ENCODE data around the gene MYZAP. TPM values are rescaled to one million over a fixed set of nuclear protein-coding genes. Genes with fewer than 3 reads are reported as not detected.
"Not testable (repeated sequence)": the region's sequence is repeated elsewhere in the genome, so short reads cannot be mapped to it uniquely, and the experiment has no call there.

MYZAP gene
- polyA plus RNA-seq, 6 donors from 2014 or later = 4.5 to 15.3 (median 7.4) TPM

DNA sequence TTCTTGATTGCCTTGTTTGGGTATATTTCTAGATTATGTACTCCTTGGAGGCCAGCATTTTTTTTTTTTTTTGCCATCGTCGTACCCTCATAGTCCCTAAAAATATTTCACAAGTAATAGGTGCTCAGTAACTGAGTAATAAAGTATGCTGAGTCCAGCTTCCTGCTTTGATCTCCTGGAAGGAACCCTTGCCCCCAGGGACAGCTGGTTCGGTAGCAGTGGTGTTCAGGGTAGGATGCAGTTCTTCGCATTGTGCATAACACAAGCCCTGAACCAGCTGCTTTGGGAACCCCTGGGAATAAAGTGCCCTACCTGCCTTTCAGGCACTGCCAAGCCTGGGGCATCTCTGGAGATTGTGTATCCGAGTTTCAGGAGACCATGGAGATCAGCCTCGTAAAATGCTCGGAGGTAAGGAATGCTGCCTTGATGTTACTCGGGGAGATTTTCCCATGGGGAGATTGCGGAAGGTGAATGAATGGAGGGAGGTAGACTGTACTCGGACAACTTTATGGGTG lies 7.6 kb downstream of the MYZAP start:
- Mint-ChIP-seq H3K4me3 (no peak overlapping the region), H3K27ac (no peak overlapping the region), H3K36me3 (peaks cover 5 to 7% of the 10 kb centered on the region in 2 donors), H3K4me1 (peaks cover 4 to 32% (median 21%) of the 10 kb centered on the region in 3 donors), H3K9me3 (no peaks in the 10 kb centered on the region), H3K27me3 (peaks cover 0 to 16% (median 5%) of the 10 kb centered on the region in 3 donors)
- DNase-seq (no peak), ATAC-seq (ENCODE audit: low read depth in 2 of 2) (no peak)

DNA sequence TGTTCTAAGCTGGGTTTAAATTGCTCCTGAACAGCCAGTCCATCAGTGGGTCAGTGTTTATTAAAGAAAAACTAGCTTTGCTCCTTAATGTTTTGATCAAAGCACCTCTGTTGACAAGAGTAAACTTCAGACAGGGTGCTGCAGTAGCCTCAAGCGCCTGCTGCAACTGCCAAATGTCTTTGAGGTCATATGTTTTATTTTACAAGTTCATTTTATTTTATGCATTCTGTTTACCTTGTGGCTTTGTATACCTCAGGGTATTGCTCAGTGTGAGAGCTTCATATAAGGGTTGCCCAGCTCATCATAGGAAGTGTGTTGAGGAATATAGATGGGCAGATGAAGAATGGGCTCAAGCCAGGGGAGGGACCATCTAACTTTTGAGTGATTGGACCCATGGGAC lies 8.5 kb downstream of the MYZAP start:
- no peak for ATAC-seq (ENCODE audit: low read depth in 2 of 2)
- no peak for DNase-seq
- Mint-ChIP-seq H3K27me3 (peaks cover 0 to 16% (median 5%) of the 10 kb centered on the region in 3 donors), H3K4me3 (no peak overlapping the region), H3K4me1 (peaks cover 4 to 27% (median 20%) of the 10 kb centered on the region in 3 donors), H3K36me3 (peaks cover 7 to 11% of the 10 kb centered on the region in 2 donors), H3K27ac (no peak overlapping the region), H3K9me3 (no peaks in the 10 kb centered on the region)

DNA sequence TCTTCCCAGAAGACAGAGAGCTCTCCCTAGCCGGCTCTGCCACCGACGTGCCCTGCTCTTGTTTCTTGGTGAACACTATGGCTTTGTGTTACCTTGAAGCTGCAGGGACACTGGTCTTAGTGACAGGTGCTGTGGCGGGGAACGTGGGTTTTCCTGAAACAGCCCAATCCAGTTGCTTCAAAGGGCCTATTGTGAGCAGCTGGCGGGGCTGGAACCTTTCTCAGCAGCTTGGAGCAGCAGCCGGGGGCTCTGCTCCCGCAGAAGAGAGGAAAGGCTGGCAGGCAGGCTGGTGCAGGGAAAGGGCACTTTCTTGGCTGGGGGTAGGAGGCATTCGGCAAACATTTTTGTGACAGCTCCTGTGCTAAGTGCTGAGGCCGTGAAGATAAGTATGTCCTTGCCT lies 12.8 kb downstream of the MYZAP start:
- Mint-ChIP-seq H3K4me3 (no peak overlapping the region), H3K36me3 (peaks cover 7 to 11% of the 10 kb centered on the region in 2 donors), H3K9me3 (no peaks in the 10 kb centered on the region), H3K27ac (peak overlapping the region in 1 of 6 donors; percentile 44), H3K4me1 (peaks cover 0 to 14% (median 6%) of the 10 kb centered on the region in 3 donors), H3K27me3 (peaks cover 0 to 7% (median 5%) of the 10 kb centered on the region in 3 donors)
- DNase-seq (no peak), ATAC-seq (ENCODE audit: low read depth in 2 of 2) (no peak)

DNA sequence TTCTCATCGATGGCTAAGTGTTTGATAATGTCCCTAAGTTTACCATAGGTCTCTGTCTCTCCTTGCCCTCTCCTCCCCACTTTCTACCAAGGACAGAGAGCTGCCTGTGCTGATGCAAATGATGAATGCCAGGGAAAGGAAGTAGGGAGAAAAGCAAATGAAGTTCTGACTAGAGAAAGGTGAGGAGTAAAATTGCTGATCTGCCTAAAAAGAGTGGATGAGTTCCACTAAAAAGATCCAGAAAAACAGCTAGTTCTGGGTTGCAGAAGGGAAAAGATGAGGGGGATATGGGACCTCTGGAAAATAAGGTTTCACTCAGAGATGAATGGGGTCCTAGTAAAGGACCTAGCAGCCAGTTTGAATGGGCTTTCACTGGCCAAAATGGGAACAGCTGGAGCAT lies 13.8 kb downstream of the MYZAP start:
- DNase-seq (no peak), ATAC-seq (ENCODE audit: low read depth in 2 of 2) (no peak)
- Mint-ChIP-seq H3K27me3 (peaks cover 0 to 7% (median 5%) of the 10 kb centered on the region in 3 donors), H3K4me3 (no peak overlapping the region), H3K36me3 (peaks cover 7 to 11% of the 10 kb centered on the region in 2 donors), H3K9me3 (no peaks in the 10 kb centered on the region), H3K27ac (peak overlapping the region in 2 of 6 donors; percentile 3 to 50), H3K4me1 (peaks cover 0 to 14% (median 6%) of the 10 kb centered on the region in 3 donors)

DNA sequence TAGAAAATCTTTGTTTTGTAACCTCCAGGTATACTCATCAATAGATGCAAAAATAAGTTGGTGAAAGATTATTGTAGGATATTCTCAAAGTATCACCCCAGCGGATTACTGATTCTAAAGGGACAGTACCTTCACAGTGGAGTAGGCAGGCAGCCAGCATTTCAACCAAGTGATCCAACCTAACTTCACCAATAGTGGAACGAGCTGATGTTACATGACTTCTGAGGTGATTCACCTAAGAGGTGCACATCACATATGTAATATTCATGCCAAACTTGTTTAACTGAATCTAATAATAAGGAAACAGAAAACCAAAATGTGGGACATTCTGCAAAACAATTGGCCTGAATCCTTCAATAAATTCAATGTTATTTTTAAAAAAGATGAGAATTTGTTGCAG lies 14.3 kb downstream of the MYZAP start:
- H3K9me3 Mint-ChIP-seq = no peaks in the 10 kb centered on the region
- H3K4me3 Mint-ChIP-seq = no peak overlapping the region
- H3K27ac Mint-ChIP-seq = peak overlapping the region in 1 of 6 donors; percentile 92
- peaks cover 0 to 12% (median 6%) of the 10 kb centered on the region in 3 donors for H3K4me1 Mint-ChIP-seq
- H3K36me3 Mint-ChIP-seq = peaks cover 7 to 11% of the 10 kb centered on the region in 2 donors
- ATAC-seq (ENCODE audit: low read depth in 2 of 2) (no peak), DNase-seq (no peak)
- H3K27me3 Mint-ChIP-seq = peaks cover 0 to 7% (median 5%) of the 10 kb centered on the region in 3 donors

DNA sequence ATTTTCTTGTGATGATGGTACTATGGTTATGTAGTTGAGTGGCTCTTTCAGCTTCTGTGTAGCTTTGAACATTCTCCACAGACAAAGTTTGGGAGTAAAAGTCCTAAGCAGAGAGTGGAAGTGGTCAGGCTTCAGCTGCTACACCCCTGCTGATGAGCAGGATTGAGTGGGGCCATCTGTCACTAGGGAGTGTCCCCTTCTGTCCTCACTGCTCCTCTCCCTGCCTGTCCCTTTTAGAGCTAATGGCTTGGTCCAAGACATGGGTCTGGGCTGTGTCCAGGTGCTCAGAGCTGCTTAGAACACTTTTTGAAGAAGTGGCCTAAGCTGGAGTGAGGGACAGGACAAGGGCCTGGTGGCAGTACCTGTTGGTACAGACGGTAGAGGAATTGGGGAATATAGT lies 15.1 kb downstream of the MYZAP start:
- Mint-ChIP-seq H3K36me3 (peaks cover 0 to 6% of the 10 kb centered on the region in 2 donors), H3K27me3 (peaks cover 0 to under 1% (median 0%) of the 10 kb centered on the region in 3 donors), H3K4me1 (peaks cover 0 to 5% (median 0%) of the 10 kb centered on the region in 3 donors), H3K4me3 (no peak overlapping the region), H3K27ac (peak overlapping the region in 4 of 6 donors; percentile 1 to 71 (median 30)), H3K9me3 (no peaks in the 10 kb centered on the region)
- ATAC-seq (ENCODE audit: low read depth in 2 of 2) (no peak), DNase-seq (no peak)

DNA sequence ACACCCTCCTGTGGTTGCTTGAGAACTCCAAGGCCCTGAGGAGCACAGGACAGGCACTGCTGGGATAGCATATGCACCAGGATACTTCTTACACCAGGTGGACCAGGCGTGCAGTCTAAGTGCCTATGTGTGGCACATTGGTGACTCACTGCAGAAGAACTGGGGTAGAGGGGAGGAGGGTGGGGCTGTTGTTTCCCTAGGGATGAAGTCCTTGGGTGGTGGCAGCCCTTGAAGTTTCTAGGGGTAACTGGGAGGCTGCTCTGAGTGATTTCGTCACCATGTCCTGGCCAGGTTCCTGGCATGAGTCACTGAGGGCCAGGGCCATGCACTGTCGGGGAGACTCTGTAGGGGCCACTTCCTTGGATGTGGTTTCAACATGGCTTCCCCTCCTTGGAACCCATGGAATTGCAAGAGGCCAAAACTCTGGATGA lies 15.9 kb downstream of the MYZAP start:
- peaks cover 0 to 6% of the 10 kb centered on the region in 2 donors for H3K36me3 Mint-ChIP-seq
- no peak overlapping the region for H3K27ac Mint-ChIP-seq
- no peaks in the 10 kb centered on the region for H3K27me3 Mint-ChIP-seq
- H3K9me3 Mint-ChIP-seq = no peaks in the 10 kb centered on the region
- DNase-seq (no peak), ATAC-seq (ENCODE audit: low read depth in 2 of 2) (no peak)
- H3K4me3 Mint-ChIP-seq = no peak overlapping the region
- peaks cover 0 to 5% (median 0%) of the 10 kb centered on the region in 3 donors for H3K4me1 Mint-ChIP-seq

DNA sequence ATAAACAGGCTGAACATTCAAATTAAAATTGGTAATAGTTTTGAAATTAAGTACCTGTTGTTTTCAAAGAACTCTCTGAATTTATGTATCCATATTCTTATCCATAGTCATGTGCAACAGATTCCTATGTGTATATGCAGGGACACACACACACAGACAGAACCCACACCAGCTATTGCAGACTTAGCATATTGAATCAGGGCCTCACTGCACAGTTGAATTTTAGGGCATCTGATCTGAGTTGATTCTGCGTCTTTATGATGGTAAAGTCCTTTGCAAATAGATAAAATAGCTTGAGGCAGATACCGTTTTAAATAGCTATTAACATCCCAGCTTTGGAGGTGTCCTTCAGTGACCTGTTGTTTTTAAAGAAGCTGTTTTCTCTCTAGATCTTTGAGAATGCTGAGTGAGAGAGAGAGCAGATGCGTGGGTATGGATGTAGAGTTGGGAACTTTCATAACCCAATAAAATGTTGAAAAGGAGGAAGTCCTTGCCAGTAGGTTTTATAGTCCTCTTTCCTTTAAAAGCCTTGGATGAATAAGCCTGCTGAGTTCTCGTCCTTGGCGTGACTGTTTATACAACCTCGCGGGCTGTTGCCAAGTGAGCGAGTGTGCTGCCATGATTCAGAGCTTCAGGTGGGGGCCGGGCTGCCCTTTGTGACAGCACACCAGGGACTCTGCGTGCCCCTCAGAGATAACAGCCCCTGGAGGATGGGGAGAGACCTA lies 18.3 kb downstream of the MYZAP start:
- H3K36me3 Mint-ChIP-seq = peaks cover 0 to 5% of the 10 kb centered on the region in 2 donors
- H3K27ac Mint-ChIP-seq = peak overlapping the region in 4 of 6 donors; percentile 3 to 72 (median 34)
- no peaks in the 10 kb centered on the region for H3K9me3 Mint-ChIP-seq
- no peak for DNase-seq
- ATAC-seq (ENCODE audit: low read depth in 2 of 2) = no peak
- no peaks in the 10 kb centered on the region for H3K27me3 Mint-ChIP-seq
- H3K4me1 Mint-ChIP-seq = peaks cover 0 to 13% (median 0%) of the 10 kb centered on the region in 3 donors
- no peak overlapping the region for H3K4me3 Mint-ChIP-seq

DNA sequence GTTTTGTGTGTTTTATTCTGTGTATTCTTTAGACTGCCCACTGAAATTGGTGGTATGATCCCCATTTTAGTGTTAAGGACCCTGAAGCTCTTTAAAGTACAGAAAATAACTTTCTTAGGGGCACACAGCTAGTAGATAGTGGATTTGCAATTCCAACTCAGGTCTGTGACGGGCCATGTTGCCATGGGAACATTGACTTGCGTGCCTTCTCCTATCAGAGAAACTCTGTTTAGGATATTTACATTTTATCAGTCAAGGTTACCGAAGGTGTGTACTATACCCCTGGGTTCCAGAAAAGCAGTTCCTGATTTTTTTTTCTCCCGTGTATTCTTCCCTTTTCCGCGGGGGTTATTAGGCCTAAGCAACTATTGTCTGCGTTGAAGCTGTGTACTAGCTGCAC lies 19.4 kb downstream of the MYZAP start:
- no peak for DNase-seq
- no peak for ATAC-seq (ENCODE audit: low read depth in 2 of 2)
- Mint-ChIP-seq H3K27me3 (no peaks in the 10 kb centered on the region), H3K9me3 (no peaks in the 10 kb centered on the region), H3K36me3 (peaks cover 0 to 11% of the 10 kb centered on the region in 2 donors), H3K4me1 (peaks cover 0 to 21% (median 6%) of the 10 kb centered on the region in 3 donors), H3K4me3 (no peak overlapping the region), H3K27ac (no peak overlapping the region)

DNA sequence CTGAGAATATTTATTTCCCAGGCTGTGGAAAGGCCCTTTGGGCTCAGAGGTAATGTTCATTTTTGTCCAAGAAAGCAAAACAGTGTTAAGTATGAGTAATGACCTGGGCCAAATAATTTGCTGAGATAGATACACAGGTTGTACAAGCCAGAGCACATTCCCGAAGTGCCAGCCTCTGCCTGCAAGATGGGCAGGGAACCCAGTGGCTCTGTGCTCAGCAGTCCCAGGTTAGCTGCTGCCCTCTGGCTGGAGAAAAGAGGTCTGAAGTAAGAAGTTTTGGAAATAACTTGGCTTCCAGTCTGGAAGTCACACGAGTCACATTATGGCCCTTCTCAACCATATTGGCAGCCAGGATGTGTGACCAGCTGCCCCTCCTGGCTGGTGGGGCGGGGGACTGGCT lies 20.2 kb downstream of the MYZAP start:
- Mint-ChIP-seq H3K4me3 (no peak overlapping the region), H3K9me3 (no peaks in the 10 kb centered on the region), H3K4me1 (peaks cover 0 to 21% (median 6%) of the 10 kb centered on the region in 3 donors), H3K27ac (peak overlapping the region in 1 of 6 donors; percentile 42), H3K36me3 (peaks cover 0 to 11% of the 10 kb centered on the region in 2 donors), H3K27me3 (no peaks in the 10 kb centered on the region)
- ATAC-seq (ENCODE audit: low read depth in 2 of 2) = peak in 1 of 2 donors; percentile 68
- DNase-seq = no peak

DNA sequence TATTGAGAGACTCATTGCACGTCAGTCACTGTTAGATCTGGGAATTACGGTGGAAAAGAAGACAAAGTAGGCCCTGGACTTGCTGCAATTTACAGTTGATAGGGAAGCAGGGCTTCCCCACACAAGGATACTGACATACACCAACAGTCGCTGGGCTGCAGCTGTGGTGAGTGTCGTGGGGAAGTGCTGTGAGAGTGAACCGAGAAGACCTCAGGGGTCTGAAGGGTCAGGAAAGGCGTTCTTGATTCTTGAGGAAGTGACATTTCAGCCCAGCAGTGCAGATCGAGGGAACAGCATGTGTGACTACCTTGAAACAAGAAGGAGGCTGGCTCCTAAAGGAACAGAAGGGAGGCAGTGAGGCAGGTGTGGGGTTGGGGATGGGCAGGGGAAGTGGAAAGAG lies 22.5 kb downstream of the MYZAP start:
- peaks cover 0 to 16% (median 6%) of the 10 kb centered on the region in 3 donors for H3K4me1 Mint-ChIP-seq
- peaks cover 9 to 26% of the 10 kb centered on the region in 2 donors for H3K36me3 Mint-ChIP-seq
- H3K9me3 Mint-ChIP-seq = no peaks in the 10 kb centered on the region
- H3K27ac Mint-ChIP-seq = peak overlapping the region in 2 of 6 donors; percentile 37 to 65
- DNase-seq = no peak
- H3K27me3 Mint-ChIP-seq = peaks cover 0 to 7% (median 0%) of the 10 kb centered on the region in 3 donors
- ATAC-seq (ENCODE audit: low read depth in 2 of 2) = no peak
- no peak overlapping the region for H3K4me3 Mint-ChIP-seq

DNA sequence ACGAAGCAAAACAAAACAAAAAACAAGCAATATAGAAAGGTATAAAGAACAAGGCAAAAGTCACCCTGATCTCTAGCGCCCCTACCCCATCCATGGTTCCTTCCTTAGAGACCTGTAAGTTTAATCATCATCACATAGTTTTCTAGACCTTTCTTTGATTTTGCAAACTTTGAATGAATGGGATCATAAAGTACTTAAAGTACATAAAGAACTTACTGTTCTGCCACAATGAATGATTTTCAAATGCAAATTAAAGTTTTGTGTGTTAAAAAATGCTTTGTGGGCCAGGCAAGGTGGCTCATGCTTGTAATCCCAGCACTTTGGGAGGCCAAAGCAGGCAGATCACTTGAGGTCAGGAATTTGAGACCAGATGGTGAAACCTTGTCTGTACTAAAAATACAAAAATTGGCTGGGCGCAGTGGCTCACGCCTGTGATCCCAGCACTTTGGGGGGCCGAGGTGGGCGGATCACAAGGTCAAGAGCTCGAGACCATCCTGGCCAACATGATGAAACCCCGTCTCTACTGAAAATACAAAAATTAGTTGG lies 24.3 kb downstream of the MYZAP start:
- H3K4me1 Mint-ChIP-seq = peaks cover 0 to 16% (median 6%) of the 10 kb centered on the region in 3 donors
- H3K27ac Mint-ChIP-seq = peak overlapping the region in 1 of 6 donors; percentile 22
- H3K4me3 Mint-ChIP-seq; H3K9me3 Mint-ChIP-seq; ATAC-seq (ENCODE audit: low read depth in 2 of 2); DNase-seq; H3K27me3 Mint-ChIP-seq: not testable (repeated sequence)
- peaks cover 9 to 32% of the 10 kb centered on the region in 2 donors for H3K36me3 Mint-ChIP-seq

DNA sequence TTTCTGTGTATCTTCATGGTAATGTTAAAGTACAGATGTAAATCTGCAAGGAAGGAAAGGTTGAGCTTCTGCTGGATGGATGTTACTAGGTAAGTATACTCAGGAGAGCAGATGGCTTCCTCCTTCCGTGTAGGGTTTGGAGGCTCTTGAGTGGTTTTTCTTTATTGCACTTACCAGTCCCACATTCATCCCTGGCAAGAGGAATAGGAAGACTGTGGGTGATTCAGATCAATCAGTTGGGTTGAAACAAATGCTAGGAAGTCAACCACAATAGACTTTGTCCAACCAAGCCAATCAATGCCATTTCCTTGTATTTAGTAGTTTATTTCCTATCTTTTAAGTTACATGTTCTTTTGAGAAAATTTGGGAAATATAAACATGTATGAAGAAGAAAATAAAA lies 26.6 kb downstream of the MYZAP start:
- H3K27me3 Mint-ChIP-seq = peaks cover 0 to 7% (median 0%) of the 10 kb centered on the region in 3 donors
- H3K4me1 Mint-ChIP-seq = peaks cover 0 to 16% (median 6%) of the 10 kb centered on the region in 3 donors
- H3K36me3 Mint-ChIP-seq = peaks cover 9 to 43% of the 10 kb centered on the region in 2 donors
- no peak for ATAC-seq (ENCODE audit: low read depth in 2 of 2)
- H3K4me3 Mint-ChIP-seq = no peak overlapping the region
- no peaks in the 10 kb centered on the region for H3K9me3 Mint-ChIP-seq
- DNase-seq = no peak
- H3K27ac Mint-ChIP-seq = no peak overlapping the region
